Activated naive CD4-positive, alpha-beta T cell treated with anti-CD3 and anti-CD28 coated beads, Interleukin-2, amount 50 U/mL, for 24 hours (primary cell): ENCODE data around the gene OSBP2.
"Not testable (repeated sequence)": the region's sequence is repeated elsewhere in the genome, so short reads cannot be mapped to it uniquely, and the experiment has no call there.

ENCODE experiments used
- H3K27ac Mint-ChIP-seq: one replicate; pipeline ENCODE4 v1.8.0; 2021; ENCODE audit warnings: mild to moderate bottlenecking, mixed read lengths
- H3K27me3 Mint-ChIP-seq: one replicate; pipeline ENCODE4 v1.8.0; 2021; ENCODE audit warnings: mixed read lengths
- H3K36me3 Mint-ChIP-seq: one replicate; pipeline ENCODE4 v1.8.0; 2021; ENCODE audit warnings: mixed read lengths
- H3K4me1 Mint-ChIP-seq: one replicate; pipeline ENCODE4 v1.8.0; 2021; ENCODE audit warnings: mixed read lengths
- H3K4me3 Mint-ChIP-seq: one replicate; pipeline ENCODE4 v1.8.0; 2021; ENCODE audit warnings: mild to moderate bottlenecking, mixed read lengths
- H3K9me3 Mint-ChIP-seq: one replicate; pipeline ENCODE4 v1.8.0; 2021; ENCODE audit warnings: mixed read lengths

Gene OSBP2

DNA sequence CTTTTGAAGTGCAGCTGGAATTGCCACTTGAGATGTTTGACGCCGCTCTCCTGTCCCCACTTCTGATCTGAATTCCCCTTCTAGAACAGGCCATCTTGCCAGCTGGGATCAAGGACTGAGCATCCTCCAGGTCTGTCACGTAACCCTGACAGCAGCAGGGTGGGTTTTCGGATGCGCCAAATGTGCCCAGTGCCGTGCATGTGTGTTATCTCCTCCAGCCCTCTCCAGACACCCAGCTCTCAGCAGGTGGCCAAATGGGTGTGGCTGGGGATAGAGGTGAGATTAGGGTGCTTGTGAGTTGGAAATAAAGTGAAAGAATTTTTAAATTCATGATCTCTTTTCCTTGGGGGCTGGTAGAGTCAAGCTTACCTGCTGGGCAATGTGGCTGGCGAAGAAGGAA, 3.3 kb downstream of the OSBP2 start:
- H3K9me3 Mint-ChIP-seq: no peaks in the 10 kb centered on the region
- no peaks in the 10 kb centered on the region for H3K36me3 Mint-ChIP-seq
- H3K27ac Mint-ChIP-seq: no peak overlapping the region
- H3K27me3 Mint-ChIP-seq: peaks cover 2% of the 10 kb centered on the region
- H3K4me1 Mint-ChIP-seq: peaks cover 17% of the 10 kb centered on the region
- no peak overlapping the region for H3K4me3 Mint-ChIP-seq

DNA sequence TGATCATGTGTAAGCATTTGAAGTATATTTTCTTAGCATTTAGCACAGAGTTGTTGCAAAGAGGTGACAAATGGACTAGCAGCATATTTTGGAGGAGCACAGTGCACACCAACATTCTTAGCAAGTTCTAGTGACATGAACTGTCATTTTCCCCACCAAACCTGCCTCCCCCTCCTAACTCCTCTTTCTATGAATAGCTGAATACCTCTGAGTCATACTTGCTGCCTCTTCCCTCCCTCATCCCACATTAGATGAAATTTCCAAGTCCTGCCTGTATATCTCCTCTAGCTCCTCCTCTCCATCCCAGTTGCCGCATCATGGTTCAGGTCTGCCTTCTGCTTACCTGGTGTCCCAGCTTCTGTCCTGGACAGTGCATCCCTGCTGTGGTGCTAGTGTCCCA, 7.2 kb downstream of the OSBP2 start:
- H3K4me1 Mint-ChIP-seq: no peaks in the 10 kb centered on the region
- no peaks in the 10 kb centered on the region for H3K36me3 Mint-ChIP-seq
- no peaks in the 10 kb centered on the region for H3K9me3 Mint-ChIP-seq
- H3K27ac Mint-ChIP-seq: no peak overlapping the region
- no peaks in the 10 kb centered on the region for H3K27me3 Mint-ChIP-seq
- no peak overlapping the region for H3K4me3 Mint-ChIP-seq

DNA sequence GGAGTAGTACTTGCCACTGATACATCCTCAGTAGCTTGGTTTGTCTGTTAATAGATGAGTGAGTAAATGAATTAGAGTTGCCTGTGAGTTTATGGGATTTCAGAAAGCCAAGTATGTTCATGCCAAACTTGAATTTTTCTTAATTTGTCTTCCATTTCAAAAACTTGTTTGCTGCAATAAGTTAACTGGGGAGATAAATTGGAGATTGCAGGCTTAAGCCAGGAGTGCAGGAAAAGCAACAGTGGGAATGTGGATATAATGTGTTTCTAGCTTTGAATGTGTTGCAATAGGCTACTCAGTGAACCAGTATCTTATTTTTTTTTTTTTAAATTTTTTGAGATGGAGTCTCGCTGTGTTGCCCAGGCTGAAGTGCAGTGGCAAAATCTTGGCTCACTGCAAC, 8.2 kb downstream of the OSBP2 start:
- H3K36me3 Mint-ChIP-seq: no peaks in the 10 kb centered on the region
- no peaks in the 10 kb centered on the region for H3K27me3 Mint-ChIP-seq
- H3K27ac Mint-ChIP-seq: no peak overlapping the region
- no peaks in the 10 kb centered on the region for H3K9me3 Mint-ChIP-seq
- no peaks in the 10 kb centered on the region for H3K4me1 Mint-ChIP-seq
- no peak overlapping the region for H3K4me3 Mint-ChIP-seq

DNA sequence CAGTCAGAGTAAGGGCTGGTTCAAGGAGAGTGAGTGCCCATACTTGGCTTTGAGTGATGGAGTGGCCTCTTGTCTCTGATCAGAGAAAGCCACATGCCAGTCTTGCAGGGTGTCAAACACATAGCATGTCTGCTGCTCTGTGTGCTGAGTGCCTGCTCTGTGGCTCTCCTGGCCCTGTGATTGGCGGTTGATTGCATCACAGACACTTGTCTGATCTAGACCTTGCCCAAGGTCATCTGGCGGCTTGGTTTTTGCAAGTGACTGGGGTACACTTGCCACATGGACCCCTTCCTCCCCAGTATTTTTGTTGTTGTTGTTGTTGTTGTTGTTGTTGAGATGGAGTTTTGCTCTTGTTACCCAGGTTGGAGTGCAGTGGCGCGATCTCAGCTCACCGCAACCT, 10.3 kb downstream of the OSBP2 start:
- H3K9me3 Mint-ChIP-seq: no peaks in the 10 kb centered on the region
- H3K27me3 Mint-ChIP-seq: no peaks in the 10 kb centered on the region
- no peaks in the 10 kb centered on the region for H3K36me3 Mint-ChIP-seq
- no peaks in the 10 kb centered on the region for H3K4me1 Mint-ChIP-seq
- no peak overlapping the region for H3K27ac Mint-ChIP-seq
- no peak overlapping the region for H3K4me3 Mint-ChIP-seq

GRCh38 chr22:30705710-30706651, 11.3 kb downstream of the OSBP2 start:
- H3K27ac Mint-ChIP-seq: no peak overlapping the region
- no peaks in the 10 kb centered on the region for H3K4me1 Mint-ChIP-seq
- H3K4me3 Mint-ChIP-seq: no peak overlapping the region
- no peaks in the 10 kb centered on the region for H3K27me3 Mint-ChIP-seq
- no peaks in the 10 kb centered on the region for H3K36me3 Mint-ChIP-seq
- H3K9me3 Mint-ChIP-seq: no peaks in the 10 kb centered on the region

DNA sequence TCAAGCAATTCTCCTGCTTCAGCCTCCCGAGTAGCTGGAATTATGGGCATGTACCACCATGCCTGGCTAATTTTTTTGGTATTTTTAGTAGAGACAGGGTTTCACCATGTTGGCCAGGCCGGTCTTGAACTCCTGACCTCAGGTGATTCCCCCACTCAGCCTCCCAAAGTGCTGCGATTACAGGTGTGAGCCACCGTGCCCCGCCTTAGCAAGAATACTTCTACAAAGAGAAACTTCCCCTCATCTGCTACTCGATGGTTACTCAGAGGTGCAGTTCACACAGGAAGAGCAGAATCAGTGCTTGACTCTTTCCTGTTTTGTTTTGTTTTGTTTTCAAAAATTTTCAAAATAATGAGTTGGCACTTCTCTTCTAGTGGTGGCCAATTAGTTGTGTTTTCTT, 15.3 kb downstream of the OSBP2 start:
- H3K4me3 Mint-ChIP-seq, H3K27ac Mint-ChIP-seq: not testable (repeated sequence)

GRCh38 chr22:30712094-30712493, 17.4 kb downstream of the OSBP2 start:
- no peaks in the 10 kb centered on the region for H3K9me3 Mint-ChIP-seq
- H3K4me3 Mint-ChIP-seq: no peak overlapping the region
- no peaks in the 10 kb centered on the region for H3K4me1 Mint-ChIP-seq
- peaks cover 3% of the 10 kb centered on the region for H3K36me3 Mint-ChIP-seq
- no peaks in the 10 kb centered on the region for H3K27me3 Mint-ChIP-seq
- no peak overlapping the region for H3K27ac Mint-ChIP-seq

More for the DNA sequence above, 15.3 kb downstream of the OSBP2 start:
- H3K36me3 Mint-ChIP-seq, H3K27me3 Mint-ChIP-seq, H3K4me1 Mint-ChIP-seq, H3K9me3 Mint-ChIP-seq: not testable (repeated sequence)

DNA sequence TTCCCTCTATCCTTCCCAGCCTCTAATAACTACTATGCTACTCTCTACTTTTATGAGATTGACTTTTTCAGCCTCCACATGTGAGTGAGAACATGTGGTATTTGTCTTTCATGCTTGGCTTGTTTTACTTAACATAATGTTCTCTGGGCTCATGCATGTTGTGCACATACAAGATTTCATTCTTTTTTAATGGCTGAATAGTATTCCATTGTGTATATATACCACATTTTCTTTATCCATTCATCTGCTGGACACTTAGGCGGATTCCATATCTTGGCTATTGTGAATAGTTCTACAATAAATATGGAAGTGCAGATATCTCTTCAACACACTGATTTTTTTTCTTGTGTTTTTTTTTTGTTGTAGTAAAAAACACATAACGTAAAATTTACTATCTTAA, 19.4 kb downstream of the OSBP2 start:
- Mint-ChIP-seq H3K4me1 (no peaks in the 10 kb centered on the region), H3K4me3 (no peak overlapping the region), H3K27ac (no peak overlapping the region), H3K27me3 (no peaks in the 10 kb centered on the region), H3K9me3 (no peaks in the 10 kb centered on the region), H3K36me3 (peaks cover 3% of the 10 kb centered on the region)

DNA sequence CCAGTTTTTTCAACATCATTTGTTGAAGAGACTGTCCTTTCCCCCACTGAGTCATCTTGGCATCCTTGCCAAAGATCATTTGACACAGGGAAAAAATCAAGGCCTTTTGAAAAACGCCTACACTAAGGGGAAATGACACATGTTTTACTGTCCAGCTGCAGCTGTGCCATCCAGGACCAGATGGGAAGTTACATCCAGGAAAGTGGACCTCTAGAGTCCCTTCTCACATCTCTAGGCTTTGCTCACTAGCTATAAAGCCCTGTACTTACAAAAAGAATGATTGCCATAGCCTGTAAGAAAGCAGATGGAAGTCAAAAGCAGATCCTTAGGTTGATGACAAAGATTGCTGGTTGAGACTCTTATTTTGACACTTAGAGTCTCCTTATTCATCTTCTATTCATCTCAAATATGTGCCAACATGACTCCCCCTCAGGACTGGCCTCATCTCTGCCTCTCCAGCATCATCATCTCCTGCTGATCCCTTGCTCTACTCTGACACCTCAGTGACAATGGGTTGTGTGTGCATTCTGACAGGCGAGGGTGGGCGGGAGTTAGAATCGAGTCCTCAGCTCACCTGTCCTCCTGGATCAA, 22.8 kb downstream of the OSBP2 start:
- no peaks in the 10 kb centered on the region for H3K9me3 Mint-ChIP-seq
- no peaks in the 10 kb centered on the region for H3K4me1 Mint-ChIP-seq
- H3K36me3 Mint-ChIP-seq: peaks cover 3% of the 10 kb centered on the region
- no peaks in the 10 kb centered on the region for H3K27me3 Mint-ChIP-seq
- no peak overlapping the region for H3K4me3 Mint-ChIP-seq
- H3K27ac Mint-ChIP-seq: no peak overlapping the region

- H3K4me1 Mint-ChIP-seq: no peaks in the 10 kb centered on the region
- H3K27ac Mint-ChIP-seq: no peak overlapping the region
- H3K9me3 Mint-ChIP-seq: no peaks in the 10 kb centered on the region
- peaks cover 3% of the 10 kb centered on the region for H3K36me3 Mint-ChIP-seq
- H3K4me3 Mint-ChIP-seq: no peak overlapping the region
- no peaks in the 10 kb centered on the region for H3K27me3 Mint-ChIP-seq
Observed at GRCh38 chr22:30717952-30718351, 23.3 kb downstream of the OSBP2 start.

DNA sequence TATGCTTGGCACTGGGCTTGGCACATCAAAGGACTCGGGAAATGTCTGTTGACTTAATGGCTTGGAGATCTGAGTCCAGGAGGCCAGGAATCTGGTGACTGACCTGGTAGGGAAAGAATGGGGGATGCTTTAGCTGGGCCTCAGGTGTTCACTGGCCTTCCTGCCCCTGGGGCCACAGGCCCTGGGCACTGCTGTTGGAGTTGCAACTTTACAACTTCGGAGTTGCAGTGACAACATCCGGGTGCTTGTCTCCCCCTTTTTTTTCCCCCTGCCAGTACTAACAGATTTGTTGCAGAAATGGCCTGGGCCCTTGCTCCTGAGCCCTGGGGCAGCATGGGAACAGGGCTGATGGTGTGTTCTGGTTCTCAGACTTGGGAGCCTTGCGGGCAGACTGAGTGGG, 23.8 kb downstream of the OSBP2 start:
- Mint-ChIP-seq H3K4me1 (no peaks in the 10 kb centered on the region), H3K27ac (no peak overlapping the region), H3K9me3 (no peaks in the 10 kb centered on the region), H3K36me3 (peaks cover 3% of the 10 kb centered on the region), H3K27me3 (no peaks in the 10 kb centered on the region), H3K4me3 (no peak overlapping the region)

DNA sequence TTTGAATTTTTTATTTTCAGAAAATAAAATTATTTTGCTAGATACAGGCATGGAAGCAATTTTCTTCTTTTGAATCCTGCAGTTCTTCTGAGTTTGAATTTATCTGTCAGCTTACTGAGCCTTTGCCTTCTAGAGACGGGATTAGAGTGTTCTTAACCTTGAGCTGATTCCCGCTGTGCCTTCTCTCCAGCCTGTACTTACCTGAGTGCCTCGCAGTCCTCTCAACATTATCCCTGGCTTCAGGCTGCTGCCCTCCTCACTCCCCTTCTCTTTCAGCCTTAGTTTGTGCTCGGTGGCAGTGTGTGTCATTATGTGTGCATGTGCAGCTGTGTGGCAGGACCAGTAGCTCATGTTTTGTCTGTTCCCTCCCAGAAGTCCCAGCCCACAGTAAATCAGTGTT, 24.3 kb downstream of the OSBP2 start:
- Mint-ChIP-seq H3K4me3 (no peak overlapping the region), H3K36me3 (peaks cover 3% of the 10 kb centered on the region), H3K9me3 (no peaks in the 10 kb centered on the region), H3K27me3 (no peaks in the 10 kb centered on the region), H3K4me1 (no peaks in the 10 kb centered on the region), H3K27ac (no peak overlapping the region)

GRCh38 chr22:30720263-30720837, 25.7 kb downstream of the OSBP2 start:
- Mint-ChIP-seq H3K27ac (no peak overlapping the region), H3K27me3 (no peaks in the 10 kb centered on the region), H3K36me3 (peaks cover 3% of the 10 kb centered on the region), H3K9me3 (no peaks in the 10 kb centered on the region), H3K4me3 (no peak overlapping the region), H3K4me1 (no peaks in the 10 kb centered on the region)

- H3K27ac Mint-ChIP-seq: no peak overlapping the region
- H3K4me3 Mint-ChIP-seq: no peak overlapping the region
- H3K36me3 Mint-ChIP-seq: peaks cover under 1% of the 10 kb centered on the region
- H3K9me3 Mint-ChIP-seq: no peaks in the 10 kb centered on the region
- H3K4me1 Mint-ChIP-seq: no peaks in the 10 kb centered on the region
- H3K27me3 Mint-ChIP-seq: no peaks in the 10 kb centered on the region
Observed at GRCh38 chr22:30721741-30722140, 27.1 kb downstream of the OSBP2 start.

DNA sequence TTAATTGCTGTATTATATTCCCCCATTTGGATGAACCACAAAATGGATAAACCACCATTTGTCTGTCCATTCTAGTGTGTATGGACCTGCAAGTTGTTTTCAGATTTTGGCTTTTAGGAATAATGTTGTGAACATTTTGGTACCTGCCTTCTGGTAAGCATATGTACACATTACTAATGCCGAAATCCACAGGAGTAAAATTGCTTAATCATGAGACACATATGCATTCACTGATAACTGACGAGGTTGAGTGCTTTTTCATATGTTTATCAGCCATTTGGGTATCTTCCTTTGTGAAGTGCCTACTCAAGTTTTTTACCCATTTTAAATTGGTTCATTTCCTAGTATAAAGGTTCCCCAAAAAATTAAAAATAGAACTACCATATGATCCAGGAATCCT, 34.2 kb downstream of the OSBP2 start:
- Mint-ChIP-seq H3K36me3 (no peaks in the 10 kb centered on the region), H3K27me3 (no peaks in the 10 kb centered on the region), H3K9me3 (no peaks in the 10 kb centered on the region), H3K4me3 (no peak overlapping the region), H3K4me1 (no peaks in the 10 kb centered on the region), H3K27ac (no peak overlapping the region)

DNA sequence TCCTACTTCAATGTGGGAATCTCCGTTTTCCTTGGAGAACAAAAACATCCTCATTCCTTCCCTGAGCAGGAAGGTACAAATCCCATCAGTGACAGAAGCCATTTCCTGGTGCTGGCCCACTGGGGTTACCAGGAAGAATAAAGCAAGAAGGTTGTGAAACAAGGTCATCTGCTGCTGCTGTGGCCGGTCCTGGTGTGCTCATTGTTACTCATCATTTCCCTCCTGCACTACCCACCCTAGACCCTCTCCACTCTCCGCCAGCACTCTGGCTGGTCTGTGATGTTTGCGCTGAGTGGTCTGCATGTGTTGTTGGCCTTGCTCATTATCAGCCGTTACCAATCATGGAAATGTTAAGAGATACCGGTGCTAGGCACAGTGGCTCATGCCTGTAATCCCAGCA, 37.0 kb downstream of the OSBP2 start:
- Mint-ChIP-seq H3K4me1 (no peaks in the 10 kb centered on the region), H3K27me3 (no peaks in the 10 kb centered on the region), H3K9me3 (no peaks in the 10 kb centered on the region), H3K4me3 (no peak overlapping the region), H3K27ac (no peak overlapping the region), H3K36me3 (no peaks in the 10 kb centered on the region)
